Right lobe of liver (tissue), 4 donors: ENCODE data around the gene INTS3.

ENCODE experiments used
- POLR2A ChIP-seq: fragments of 450-650 bp; IDR thresholded peaks from one replicate; pipeline ENCODE4 v1.6.1; 2017; ENCODE audit warnings: antibody characterized with exemption, mild to moderate bottlenecking
- TF ChIP-seq, protein P1 (sequence below), 4 donors: fragments of 200-600 bp in 3 of 4; fragments of 450-650 bp in 1 of 4; IDR thresholded peaks; one replicate each; pipeline versions ENCODE4 v1.5.1 to v1.8.0; 2016 to 2022; ENCODE audit warnings: antibody characterized with exemption in 4 of 4, mild to moderate bottlenecking in 2 of 4
- donor health status: DM: no; HTN: no; CAD: no.
- donor health status: DM: no; HTN: no; CAD: no.
- donor health status: DM: no; HTN: yes; CAD: no.

DNA sequence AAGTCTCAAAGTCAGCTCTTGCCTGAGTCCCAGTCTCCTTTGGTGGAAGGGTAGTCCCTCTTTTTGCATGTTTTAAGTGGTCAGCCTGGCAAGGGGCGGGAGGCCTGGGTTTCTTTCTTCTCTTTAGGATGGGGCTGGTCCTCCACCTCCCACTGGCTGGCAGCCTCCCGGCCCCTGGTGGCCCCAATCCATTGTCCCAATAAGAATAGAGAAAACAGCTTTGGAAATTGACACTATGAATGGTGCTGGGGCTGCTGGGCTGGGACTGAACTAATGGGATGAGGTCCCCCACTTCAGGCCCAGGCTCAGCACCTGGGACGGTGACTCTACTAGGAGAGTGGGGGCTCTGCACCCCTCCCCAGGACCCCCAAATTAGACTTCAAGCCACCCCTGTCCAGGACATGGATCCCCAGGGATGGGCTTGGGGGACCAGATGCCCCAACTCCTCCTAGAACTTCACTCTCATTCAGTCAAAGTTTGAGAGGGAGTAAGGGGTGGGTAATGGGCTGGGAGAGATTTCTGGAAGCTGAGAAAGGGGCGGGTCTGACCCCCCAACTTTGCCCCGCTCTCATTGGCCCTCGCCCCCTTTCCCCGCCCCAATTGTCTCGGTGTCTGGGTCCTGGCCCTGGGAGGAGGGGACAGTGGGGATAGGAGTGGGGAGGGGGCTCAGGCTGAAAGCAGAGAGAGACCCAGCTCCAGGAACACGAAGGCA is 65.6 kb downstream of the INTS3 start:
- TF ChIP-seq POLR2A: no peak
- TF ChIP-seq, protein P1, sequence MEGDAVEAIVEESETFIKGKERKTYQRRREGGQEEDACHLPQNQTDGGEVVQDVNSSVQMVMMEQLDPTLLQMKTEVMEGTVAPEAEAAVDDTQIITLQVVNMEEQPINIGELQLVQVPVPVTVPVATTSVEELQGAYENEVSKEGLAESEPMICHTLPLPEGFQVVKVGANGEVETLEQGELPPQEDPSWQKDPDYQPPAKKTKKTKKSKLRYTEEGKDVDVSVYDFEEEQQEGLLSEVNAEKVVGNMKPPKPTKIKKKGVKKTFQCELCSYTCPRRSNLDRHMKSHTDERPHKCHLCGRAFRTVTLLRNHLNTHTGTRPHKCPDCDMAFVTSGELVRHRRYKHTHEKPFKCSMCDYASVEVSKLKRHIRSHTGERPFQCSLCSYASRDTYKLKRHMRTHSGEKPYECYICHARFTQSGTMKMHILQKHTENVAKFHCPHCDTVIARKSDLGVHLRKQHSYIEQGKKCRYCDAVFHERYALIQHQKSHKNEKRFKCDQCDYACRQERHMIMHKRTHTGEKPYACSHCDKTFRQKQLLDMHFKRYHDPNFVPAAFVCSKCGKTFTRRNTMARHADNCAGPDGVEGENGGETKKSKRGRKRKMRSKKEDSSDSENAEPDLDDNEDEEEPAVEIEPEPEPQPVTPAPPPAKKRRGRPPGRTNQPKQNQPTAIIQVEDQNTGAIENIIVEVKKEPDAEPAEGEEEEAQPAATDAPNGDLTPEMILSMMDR (IDR thresholded peaks at IDR 0.05): no peak
